Stimulated activated CD4-positive, alpha-beta T cell treated with anti-CD3 and anti-CD28 coated beads, TNF-alpha, amount 100 ng/mL, for 4 hours (primary cell): ENCODE data around the gene PDGFD.

Experiments used
- DNase-seq, 3 experiments: peaks; one replicate each; pipeline ENCODE4 v3.0.0-alpha.2; 2020; ENCODE audit warnings: low read depth in 3 of 3

Gene PDGFD

GRCh38 chr11:103920933-103921332 is 243.0 kb downstream of the PDGFD start:
- no peak for DNase-seq

DNA sequence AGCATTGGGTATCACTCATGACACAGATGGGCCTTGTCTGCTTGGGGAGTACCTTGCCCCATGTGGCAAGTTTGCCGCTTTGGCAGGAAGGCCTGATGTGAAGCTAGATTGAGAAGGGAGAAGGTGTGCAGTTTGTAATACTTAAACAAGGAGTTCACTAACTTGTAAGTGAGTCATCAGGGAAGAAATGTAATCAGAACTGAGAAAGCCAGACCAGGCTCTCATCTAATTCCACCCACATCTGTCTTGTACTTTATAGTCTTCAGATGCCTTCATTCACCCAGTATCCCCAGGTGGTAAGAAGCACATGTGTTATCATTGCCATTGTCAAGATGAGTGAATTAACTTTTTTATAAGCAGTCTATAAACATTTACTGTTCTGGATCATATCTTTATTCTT is 243.5 kb downstream of the PDGFD start:
- DNase-seq = no peak

DNA sequence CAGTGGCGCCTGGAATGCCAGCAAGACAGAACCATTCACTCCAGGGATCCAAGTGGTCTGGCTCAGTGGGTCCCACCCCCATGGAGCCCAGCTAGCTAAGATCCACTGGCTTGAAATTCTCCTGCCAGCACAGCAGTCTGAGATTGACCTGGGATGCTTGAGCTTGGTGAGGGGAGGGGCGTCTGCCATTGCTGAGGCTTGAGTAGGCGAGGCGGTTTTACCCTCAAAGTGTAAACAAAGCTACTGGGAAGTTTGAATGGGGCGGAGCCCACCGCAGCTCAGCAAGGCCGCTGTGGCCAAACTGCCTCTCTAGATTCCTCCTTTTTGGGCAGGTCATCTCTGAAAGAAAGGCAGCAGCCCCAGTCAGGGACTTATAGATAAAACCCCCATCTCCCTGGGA is 253.2 kb downstream of the PDGFD start:
- no peak for DNase-seq

DNA sequence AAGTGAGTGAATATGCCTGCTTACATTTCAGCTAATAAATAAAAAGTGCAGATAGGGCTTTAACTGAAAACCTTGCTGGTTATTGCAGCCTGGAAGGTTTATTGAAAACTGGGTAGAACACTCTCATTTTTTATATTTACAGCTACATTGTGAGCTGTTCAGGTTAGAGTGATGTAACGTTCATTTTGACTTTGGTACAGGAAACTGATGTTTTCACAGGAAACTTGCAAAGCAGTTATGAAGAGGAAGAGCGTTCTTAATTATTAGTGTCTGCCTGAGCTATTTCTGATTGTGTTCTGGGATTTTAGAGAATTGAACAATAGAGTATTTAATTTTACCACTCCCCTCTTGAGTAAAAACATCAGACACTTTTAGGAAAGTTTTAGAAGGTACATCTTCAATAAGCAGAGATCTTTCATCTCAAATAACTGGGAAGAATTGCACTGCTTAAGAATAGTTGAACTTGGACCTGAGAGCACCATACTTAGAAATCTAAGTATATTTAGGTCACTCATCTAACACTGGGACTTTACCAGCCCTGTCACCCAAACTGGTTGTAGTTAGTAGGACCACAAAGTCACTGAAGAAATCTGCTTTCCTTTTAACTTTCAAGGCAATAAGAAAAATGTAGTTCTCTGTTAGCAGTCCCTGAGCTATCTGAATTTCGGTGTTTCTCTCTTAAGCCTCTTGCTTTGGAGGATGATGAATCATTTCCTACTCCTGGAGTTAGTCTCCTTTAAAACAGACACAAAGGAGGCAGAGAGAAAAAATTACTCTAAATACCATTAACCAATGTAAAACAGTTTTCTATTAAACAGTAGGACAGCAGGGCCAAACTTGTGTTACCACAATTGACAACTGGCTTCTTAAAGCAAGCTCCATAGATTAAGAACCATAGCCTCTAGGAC is 256.1 kb downstream of the PDGFD start:
- no peak for DNase-seq

DNA sequence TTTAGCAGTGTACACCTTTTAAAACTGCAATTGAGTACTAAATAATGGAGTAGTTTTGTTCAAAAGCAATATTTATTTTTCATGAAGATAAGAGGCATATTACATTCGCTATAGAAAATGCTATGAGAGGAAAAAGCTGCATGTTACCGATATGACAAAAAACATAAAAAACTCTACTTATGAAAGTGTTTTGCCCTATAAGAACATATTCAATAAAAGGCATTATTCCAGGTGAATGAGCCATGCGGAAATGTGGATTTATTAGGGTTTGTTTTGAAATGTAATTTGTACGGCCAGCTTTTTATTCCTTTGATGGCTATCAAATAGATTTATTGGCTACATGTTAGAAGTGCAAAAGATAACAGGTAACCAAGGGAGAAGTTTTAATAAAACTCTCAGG is 256.8 kb downstream of the PDGFD start:
- no peak for DNase-seq

DNA sequence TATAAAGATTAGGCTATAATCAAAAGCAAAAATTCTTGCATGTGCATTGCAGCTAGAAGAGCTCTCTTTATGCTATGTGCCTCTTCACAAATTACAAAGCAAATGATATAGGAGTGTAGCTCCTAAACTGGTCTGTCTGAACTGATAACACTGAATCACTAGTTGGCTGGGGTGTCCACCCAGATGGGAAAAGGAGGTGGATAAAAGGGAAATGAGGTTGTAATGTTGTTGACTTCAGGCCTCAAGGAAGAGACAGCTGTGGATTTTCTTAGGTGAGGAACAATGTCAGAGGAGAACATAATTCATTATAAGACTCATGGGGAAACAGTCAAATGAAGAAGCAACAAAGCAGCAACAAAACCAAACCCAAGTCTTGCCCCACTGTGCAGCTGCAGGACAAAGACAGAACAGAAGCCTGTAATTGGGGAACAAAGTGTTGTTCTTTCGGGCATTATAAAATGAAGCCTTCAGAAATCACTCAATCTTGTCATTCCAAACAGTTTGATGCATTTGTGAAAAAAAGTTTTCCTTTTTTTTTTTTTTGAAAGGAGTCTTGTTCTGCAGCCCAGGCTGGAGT is 257.6 kb downstream of the PDGFD start:
- DNase-seq = no peak

GRCh38 chr11:103904324-103904667 is 259.7 kb downstream of the PDGFD start:
- no peak for DNase-seq

- DNase-seq = no peak
These were observed 260.2 kb downstream of the PDGFD start for GRCh38 chr11:103903621-103904323.

DNA sequence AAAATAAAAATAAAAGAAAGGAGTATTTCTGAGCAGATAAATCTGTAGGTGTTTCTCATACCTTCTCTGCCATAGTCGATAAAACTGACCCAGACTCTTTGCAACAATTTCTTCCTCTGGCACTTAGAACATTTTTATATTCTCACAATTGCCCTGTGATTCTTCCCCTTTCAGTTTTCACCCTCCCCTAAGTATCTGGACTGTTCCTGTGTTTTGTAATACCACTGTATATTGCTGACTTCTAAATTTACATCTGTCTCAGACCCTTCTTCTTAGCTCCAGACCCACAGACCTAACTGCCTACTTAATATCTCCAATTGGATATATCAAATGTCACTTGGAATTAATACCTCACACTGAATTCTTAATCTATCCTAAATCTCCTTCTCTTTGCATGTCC is 261.0 kb downstream of the PDGFD start:
- DNase-seq = no peak

DNA sequence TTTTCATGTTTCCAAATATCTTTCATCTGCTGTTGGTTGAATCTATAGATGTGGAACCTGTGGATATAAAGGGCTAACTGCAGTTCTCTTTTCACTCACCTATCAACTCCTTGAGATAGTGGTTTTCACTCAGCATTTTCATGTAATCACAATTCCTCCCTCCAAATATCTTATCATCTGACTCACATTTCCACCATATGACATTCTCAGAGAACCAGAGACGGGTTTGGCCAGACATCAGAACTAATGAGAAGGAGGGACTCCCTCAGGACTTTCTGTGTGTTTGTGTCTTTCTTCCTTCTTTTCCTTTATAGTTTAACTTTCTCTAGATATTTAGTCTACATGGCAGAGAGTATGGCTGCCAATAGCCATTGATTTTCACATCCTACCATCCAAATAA is 262.3 kb downstream of the PDGFD start:
- DNase-seq = no peak

GRCh38 chr11:103898577-103899336 is 265.2 kb downstream of the PDGFD start:
- no peak for DNase-seq

- DNase-seq = no peak
These were observed 265.9 kb downstream of the PDGFD start for GRCh38 chr11:103898065-103898464.

DNA sequence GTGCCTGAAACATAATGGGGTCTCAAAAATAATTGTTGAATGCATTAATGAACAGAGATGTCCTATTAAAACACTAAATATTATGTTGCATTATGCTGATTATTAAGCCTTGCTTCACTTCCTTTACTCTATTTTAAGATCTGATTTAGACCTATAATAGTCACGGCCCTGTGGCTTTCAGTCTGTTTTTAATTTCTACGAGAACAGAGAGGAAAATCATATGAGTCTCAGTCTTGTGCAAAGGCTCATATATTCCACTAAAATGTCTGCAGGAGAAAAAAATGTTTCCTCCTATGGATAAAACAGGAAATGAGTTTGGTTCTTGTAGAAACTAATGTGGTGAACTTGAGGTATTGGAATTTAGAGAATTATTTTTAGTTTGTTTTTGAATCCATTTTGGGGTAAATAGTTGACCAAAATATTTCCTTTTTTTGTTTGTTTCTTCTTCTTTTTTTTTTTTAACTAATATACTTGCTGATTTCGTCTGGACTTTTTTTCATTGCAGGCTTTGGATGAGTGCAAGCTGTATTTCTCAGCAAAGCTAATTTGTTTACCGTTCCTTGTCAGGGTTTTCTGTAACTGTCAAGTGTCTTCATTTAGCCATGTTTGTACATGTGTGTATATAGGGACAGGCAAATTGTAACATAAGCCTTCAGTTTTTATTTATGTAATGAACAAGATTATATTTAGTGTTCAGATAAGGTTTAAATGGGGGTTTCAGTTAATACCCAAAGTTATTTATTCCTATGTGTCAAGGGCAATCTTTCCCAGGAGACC is 266.6 kb downstream of the PDGFD start:
- no peak for DNase-seq

- no peak for DNase-seq
These were observed 268.8 kb downstream of the PDGFD start for GRCh38 chr11:103895106-103895505.

- DNase-seq = no peak
These were observed 269.3 kb downstream of the PDGFD start for GRCh38 chr11:103894673-103895072.

- DNase-seq = no peak
These were observed 269.9 kb downstream of the PDGFD start for GRCh38 chr11:103894034-103894433.

- no peak for DNase-seq
These were observed 270.6 kb downstream of the PDGFD start for GRCh38 chr11:103893371-103893770.

DNA sequence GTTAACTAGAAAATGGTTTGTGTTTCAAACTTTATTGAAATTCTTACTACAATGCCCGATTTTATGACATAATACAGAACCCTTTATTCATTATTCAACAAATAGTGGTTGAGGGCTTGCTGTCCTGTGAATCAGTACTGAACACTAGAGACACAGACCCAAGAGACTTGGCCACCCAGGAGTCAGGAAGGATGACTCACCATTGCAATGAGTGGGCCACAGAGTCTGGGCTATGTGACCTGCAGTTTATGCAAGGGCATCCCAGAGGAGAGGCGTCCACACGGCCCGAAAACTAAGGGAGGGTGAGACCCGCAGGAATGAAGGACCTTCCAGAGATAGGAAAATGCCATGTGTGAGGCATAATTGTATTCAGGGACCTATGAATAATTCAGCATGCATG is 271.3 kb downstream of the PDGFD start:
- no peak for DNase-seq

DNA sequence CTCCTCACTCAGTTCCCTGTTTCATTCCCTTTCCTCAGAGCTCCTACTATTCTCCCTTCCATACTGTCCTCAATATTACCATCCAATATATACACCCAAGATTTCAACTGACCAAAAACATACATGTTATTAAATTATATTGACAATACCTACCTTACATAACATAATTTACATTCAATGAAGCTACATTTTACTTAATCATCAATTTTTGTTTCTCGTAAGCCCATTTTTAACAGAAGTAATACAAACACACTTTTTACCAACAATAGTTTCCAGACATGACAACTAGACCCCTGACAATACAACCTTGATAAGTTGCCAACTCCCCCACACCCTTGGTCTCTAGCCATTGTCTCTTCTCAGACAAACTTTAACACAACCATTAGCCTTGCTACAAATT is 273.3 kb downstream of the PDGFD start:
- no peak for DNase-seq

- no peak for DNase-seq
These were observed 274.3 kb downstream of the PDGFD start for GRCh38 chr11:103889679-103890078.

GRCh38 chr11:103888541-103888951 is 275.4 kb downstream of the PDGFD start:
- no peak for DNase-seq
